Activated CD8-positive, alpha-beta T cell treated with anti-CD3 and anti-CD28 coated beads for 36 hours (primary cell): ENCODE results near the gene NEO1. TPM values are rescaled to one million over a fixed set of nuclear protein-coding genes. Genes with fewer than 3 reads are reported as not detected.

Experiments used
- ATAC-seq: fragments of 200-7000 bp; cut with Tn5 transposase; one replicate; pipeline ENCODE4 v1.10.0; 2021; ENCODE audit warnings: mild to moderate bottlenecking, moderate library complexity
- CTCF ChIA-PET: fragments of 350-600 bp; sonication (Branson Sonifier 250); formaldehyde crosslinking; loops from one replicate; lab custom pipeline; 2021; ENCODE audit warnings: antibody characterized with exemption; lab: Charles Lee
- POLR2A ChIA-PET: fragments of 350-600 bp; sonication (Branson Sonifier 250); formaldehyde crosslinking; loops from one replicate; lab custom pipeline; 2021; ENCODE audit warnings: antibody characterized with exemption; lab: Charles Lee
- DNase-seq: peaks from one replicate; pipeline ENCODE4 v3.0.0-alpha.2; 2020
- H3K27ac Mint-ChIP-seq: one replicate; pipeline ENCODE4 v1.8.0; 2021; ENCODE audit warnings: mild to moderate bottlenecking, mixed read lengths
- H3K27me3 Mint-ChIP-seq: one replicate; pipeline ENCODE4 v1.8.0; 2021; ENCODE audit warnings: mixed read lengths
- H3K36me3 Mint-ChIP-seq: one replicate; pipeline ENCODE4 v1.8.0; 2021; ENCODE audit warnings: low read depth, mixed read lengths
- H3K4me1 Mint-ChIP-seq: one replicate; pipeline ENCODE4 v1.8.0; 2021; ENCODE audit warnings: low read depth, mixed read lengths
- H3K4me3 Mint-ChIP-seq: one replicate; pipeline ENCODE4 v1.8.0; 2021; ENCODE audit warnings: mild to moderate bottlenecking, moderate library complexity, mixed read lengths
- H3K9me3 Mint-ChIP-seq: one replicate; pipeline ENCODE4 v1.8.0; 2021; ENCODE audit warnings: mixed read lengths
- CTCF ChIP-seq: fragments of 200-600 bp; IDR thresholded peaks from one replicate; pipeline ENCODE4 v1.8.0; 2022; ENCODE audit warnings: antibody characterized with exemption, mild to moderate bottlenecking
- intact Hi-C: fragments of 100-400 bp; cut with micrococcal nuclease; formaldehyde crosslinking; loops from one replicate; pipeline ENCODE4 v1.10.0; 2022
- total RNA-seq, 2 experiments: library from RNA; stranded (reverse); gene quantifications; one replicate each; pipeline ENCODE4 v1.2.3, GENCODE V29; 2021

NEO1 gene
- total RNA-seq, 2 experiments from 2014 or later: 2.8 to 3.1 TPM

DNA sequence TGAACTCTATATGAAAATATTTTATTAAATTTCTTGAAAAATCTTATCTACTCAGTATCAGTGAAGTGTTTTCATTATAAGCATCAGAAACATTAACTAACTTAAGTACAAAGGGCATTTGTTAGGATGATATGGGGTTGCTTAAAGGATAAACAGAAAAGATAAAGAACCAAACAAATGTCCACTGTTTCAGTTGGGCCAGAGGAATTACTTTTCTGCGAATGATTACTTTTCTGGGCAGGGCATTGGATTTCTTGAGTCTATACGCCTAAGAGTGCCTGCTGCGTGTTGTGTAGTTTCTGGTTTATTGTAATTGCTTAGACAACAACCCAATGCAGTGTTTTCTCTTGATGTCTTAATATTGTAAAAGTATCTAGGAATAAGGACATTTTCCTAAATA lies 52.8 kb downstream of the NEO1 start:
- Mint-ChIP-seq H3K4me1 (no peaks in the 10 kb centered on the region), H3K9me3 (no peaks in the 10 kb centered on the region), H3K36me3 (no peaks in the 10 kb centered on the region), H3K4me3 (no peak overlapping the region), H3K27ac (no peak overlapping the region), H3K27me3 (peaks cover 10% of the 10 kb centered on the region)
- intact Hi-C loops: no loop called here
- TF ChIP-seq CTCF: no peak
- ATAC-seq (no peak), DNase-seq (no peak)
- ChIA-PET CTCF (interaction anchor here (1.1 kb wide), 2 partner anchors 10 to 23 kb away, joined by 3 to 4 read pairs; no protein-coding TSS in a partner anchor), POLR2A (no interaction called here)

DNA sequence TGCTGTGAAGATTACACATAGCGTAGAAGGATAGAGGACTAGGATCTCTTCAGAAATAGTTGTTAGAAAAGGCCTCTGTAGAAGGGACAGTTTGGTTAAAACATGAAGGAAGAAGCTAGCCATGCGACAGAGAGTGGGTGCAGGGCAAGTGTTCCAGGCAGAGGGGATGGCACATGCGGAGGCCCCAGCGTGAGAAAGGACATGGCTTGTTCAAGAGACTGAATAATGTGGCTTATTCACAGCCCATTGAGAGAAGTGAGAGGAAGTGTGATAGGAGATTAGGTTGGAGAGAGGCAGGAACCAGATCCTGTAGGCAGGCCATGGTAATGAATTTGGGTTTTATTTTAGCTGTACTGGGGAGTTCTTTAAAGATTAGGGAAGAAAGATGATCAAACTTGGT lies 56.4 kb downstream of the NEO1 start:
- Mint-ChIP-seq H3K27me3 (peaks cover 10% of the 10 kb centered on the region), H3K4me3 (no peak overlapping the region), H3K27ac (no peak overlapping the region), H3K9me3 (no peaks in the 10 kb centered on the region), H3K4me1 (no peaks in the 10 kb centered on the region), H3K36me3 (no peaks in the 10 kb centered on the region)
- ChIA-PET CTCF (no interaction called here), POLR2A (no interaction called here)
- no peak for ATAC-seq
- intact Hi-C loops: no loop called here
- no peak for DNase-seq
- no peak for TF ChIP-seq CTCF

GRCh38 chr15:73109765-73110164 lies 57.5 kb downstream of the NEO1 start:
- Mint-ChIP-seq H3K27me3 (peaks cover 13% of the 10 kb centered on the region), H3K36me3 (no peaks in the 10 kb centered on the region), H3K9me3 (no peaks in the 10 kb centered on the region), H3K27ac (no peak overlapping the region), H3K4me1 (peaks cover 2% of the 10 kb centered on the region), H3K4me3 (no peak overlapping the region)
- ATAC-seq (no peak), DNase-seq (no peak)
- intact Hi-C loops: no loop called here
- no peak for TF ChIP-seq CTCF
- ChIA-PET CTCF (no interaction called here), POLR2A (no interaction called here)

DNA sequence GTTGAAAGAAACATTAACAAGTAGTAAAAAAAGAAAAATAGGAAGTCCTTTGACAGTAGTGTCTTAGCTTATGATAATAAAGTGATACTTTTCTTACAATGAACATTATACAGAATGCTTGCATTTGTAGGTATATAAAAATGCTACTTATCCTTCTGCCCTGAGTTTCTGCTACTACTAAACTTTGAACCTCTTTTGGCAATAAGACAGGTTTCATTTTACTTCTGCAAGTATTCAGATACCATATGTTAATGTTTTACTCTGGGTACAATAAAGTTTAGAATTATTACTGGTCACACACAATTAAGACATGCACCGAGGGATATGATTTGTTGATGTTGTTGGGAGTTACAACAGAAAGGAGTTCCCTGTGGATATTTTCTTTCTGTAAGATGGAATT lies 57.9 kb downstream of the NEO1 start:
- H3K27me3 Mint-ChIP-seq: peaks cover 13% of the 10 kb centered on the region
- TF ChIP-seq CTCF: no peak
- CTCF ChIA-PET: no interaction called here
- DNase-seq (no peak), ATAC-seq (no peak)
- H3K4me1 Mint-ChIP-seq: peaks cover 2% of the 10 kb centered on the region
- H3K9me3 Mint-ChIP-seq: no peaks in the 10 kb centered on the region
- no peak overlapping the region for H3K27ac Mint-ChIP-seq
- intact Hi-C loops: no loop called here
- POLR2A ChIA-PET: no interaction called here
- no peak overlapping the region for H3K4me3 Mint-ChIP-seq
- no peaks in the 10 kb centered on the region for H3K36me3 Mint-ChIP-seq

DNA sequence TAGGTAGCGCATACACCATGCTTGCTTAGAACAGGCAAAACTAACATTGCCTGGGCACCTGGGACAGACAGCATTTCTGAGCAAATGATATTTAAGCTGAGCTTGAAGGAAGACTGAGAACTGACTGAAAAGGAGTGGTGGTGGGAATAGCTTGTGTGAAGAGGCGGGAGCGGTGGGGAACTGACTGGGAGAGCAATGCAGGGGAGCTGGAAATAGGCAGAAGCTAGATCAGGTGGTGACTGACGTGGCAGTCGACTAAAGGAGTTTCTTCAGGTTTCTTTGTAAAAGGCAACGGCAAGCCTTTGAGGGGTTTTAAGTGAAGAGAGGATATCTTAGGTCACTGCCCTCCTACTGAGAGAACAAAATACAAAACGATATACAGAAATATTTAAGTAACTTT lies 61.8 kb downstream of the NEO1 start:
- H3K36me3 Mint-ChIP-seq: no peaks in the 10 kb centered on the region

More for the DNA sequence above, 61.8 kb downstream of the NEO1 start:
- H3K27me3 Mint-ChIP-seq: peaks cover 10% of the 10 kb centered on the region
- H3K9me3 Mint-ChIP-seq: no peaks in the 10 kb centered on the region
- no peak overlapping the region for H3K27ac Mint-ChIP-seq
- ChIA-PET POLR2A (no interaction called here), CTCF (interaction anchor here (2.1 kb wide), 1 partner anchor 14 kb away, joined by 7 read pairs; no protein-coding TSS in a partner anchor)
- no peak for TF ChIP-seq CTCF
- no peak for DNase-seq
- intact Hi-C loops: no loop called here
- H3K4me3 Mint-ChIP-seq: no peak overlapping the region
- peaks cover 2% of the 10 kb centered on the region for H3K4me1 Mint-ChIP-seq
- ATAC-seq: no peak
